Psoas muscle (tissue), 8 donors: ENCODE measurements around the gene CAMTA1. TPM values are rescaled to one million over a fixed set of nuclear protein-coding genes. Genes with fewer than 3 reads are reported as not detected.
"Not testable (repeated sequence)": the region's sequence is repeated elsewhere in the genome, so short reads cannot be mapped to it uniquely, and the experiment has no call there.

Experiments used
- ATAC-seq, 4 donors: fragments of 200-7000 bp; cut with Tn5 transposase; one replicate each; pipeline ENCODE4 v1.9.1; 2020; ENCODE audit warnings: moderate library complexity in 3 of 4, mild to moderate bottlenecking in 2 of 4
- DNase-seq, 2 donors: peaks; one replicate each; pipeline ENCODE4 v3.0.0-alpha.2; 2020
- H3K27ac ChIP-seq: fragments of 200-600 bp; one replicate; pipeline ENCODE4 v1.8.0; 2022
- H3K27me3 ChIP-seq, 3 donors: fragments of 200-600 bp in 1 of 3; one replicate each; pipeline versions ENCODE4 v1.6.1 to v1.8.0; 2013 to 2022; ENCODE audit warnings: low read length in 2 of 3, mild to moderate bottlenecking in 2 of 3, moderate library complexity in 1 of 3; ENCODE audit not compliant: insufficient read depth in 3 of 3
- H3K36me3 ChIP-seq, 2 donors: fragments of 200-600 bp in 1 of 2; one replicate each; pipeline versions ENCODE4 v1.6.1 to v1.8.0; 2013 to 2022; ENCODE audit warnings: low read depth in 1 of 2, mild to moderate bottlenecking in 1 of 2, moderate library complexity in 1 of 2; ENCODE audit not compliant: insufficient read depth in 1 of 2
- H3K4me1 ChIP-seq: fragments of 200-600 bp; one replicate; pipeline ENCODE4 v1.8.0; 2022
- H3K4me3 ChIP-seq: fragments of 200-600 bp; one replicate; pipeline ENCODE4 v1.8.0; 2022; ENCODE audit warnings: mild to moderate bottlenecking
- H3K9me3 ChIP-seq: fragments of 200-600 bp; one replicate; pipeline ENCODE4 v1.8.0; 2022
- WGBS, 3 donors: extraction: QIAGEN DNeasy Blood & Tissue Kit; methylation state at CpG; one replicate each; pipeline versions ENCODE4 v1.1.6 to v1.1.7; 2013; 5-methylcytosine and 5-hydroxymethylcytosine counted together
- intact Hi-C, 2 donors: fragments of 100-400 bp; cut with DNase I; formaldehyde crosslinking; loops; one replicate each; pipeline versions ENCODE4 v1.11.0 to v1.14.2; 2022
- polyA plus RNA-seq, 3 donors: library from polyadenylated mRNA; stranded (reverse); fragments of 200-250 nt; gene quantifications; one replicate each; pipeline ENCODE4 v1.2.3, GENCODE V29; 2013
- total RNA-seq, 4 donors: library from RNA; stranded (reverse); fragmentation: NEBNext Ultra II Directional in 2 of 4; extraction: Animal tissue kit (Norgen Biotek cat#: 25700) in 2 of 4; gene quantifications; one replicate each; pipeline versions ENCODE4 v1.2.1 to v1.2.4, GENCODE V29; 2021 to 2023
- TF ChIP-seq, protein P1 (sequence below): fragments of 200-600 bp; IDR thresholded peaks from one replicate; pipeline ENCODE4 v1.8.0; 2022; ENCODE audit warnings: antibody characterized with exemption
- donor health status: healthy with polysubstance abuse.
- donor health status: DM: no; HTN: no; CAD: no; lungs with moderate emphysema.
- donor health status: Bipolar disorder and iron deficiency.
- donor health status: healthy.
- donor health status: DM: yes; HTN: yes; CAD: no.
- donor health status: DM: no; HTN: no; CAD: no.
- donor health status: DM: no; HTN: no; CAD: no.
- donor health status: DM: yes; HTN: yes; CAD: no.

The CAMTA1 gene
- total and polyA plus RNA-seq, 7 donors, result 64.6 to 206 (median 76.5) TPM

DNA sequence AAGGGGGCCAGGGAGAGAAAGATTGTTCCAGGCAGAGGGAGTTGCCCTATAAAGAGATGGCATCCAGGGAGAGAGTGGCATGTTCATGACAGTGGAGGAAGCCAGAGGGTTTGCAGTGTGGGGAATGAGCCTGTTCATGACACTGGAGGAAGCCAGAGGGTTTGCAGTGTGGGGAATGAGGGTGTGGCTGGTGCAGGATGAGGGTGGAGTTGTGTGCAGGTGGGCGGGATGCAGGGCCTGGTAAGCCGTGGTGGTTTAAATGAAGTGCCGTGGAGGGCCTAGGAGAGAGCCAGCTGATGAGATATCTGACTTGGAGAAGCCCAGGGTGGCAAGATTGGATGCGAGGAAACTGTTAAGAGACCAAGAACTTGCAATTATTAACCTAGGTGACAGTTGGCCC is 131.8 kb downstream of the CAMTA1 start:
- 85 to 87% (median 85%) methylated on average over 4 of the region's 4 CpGs for WGBS, 3 donors
- no peak for DNase-seq
- peaks cover 0 to 2% (median 0%) of the 10 kb centered on the region in 3 donors for H3K27me3 ChIP-seq

DNA sequence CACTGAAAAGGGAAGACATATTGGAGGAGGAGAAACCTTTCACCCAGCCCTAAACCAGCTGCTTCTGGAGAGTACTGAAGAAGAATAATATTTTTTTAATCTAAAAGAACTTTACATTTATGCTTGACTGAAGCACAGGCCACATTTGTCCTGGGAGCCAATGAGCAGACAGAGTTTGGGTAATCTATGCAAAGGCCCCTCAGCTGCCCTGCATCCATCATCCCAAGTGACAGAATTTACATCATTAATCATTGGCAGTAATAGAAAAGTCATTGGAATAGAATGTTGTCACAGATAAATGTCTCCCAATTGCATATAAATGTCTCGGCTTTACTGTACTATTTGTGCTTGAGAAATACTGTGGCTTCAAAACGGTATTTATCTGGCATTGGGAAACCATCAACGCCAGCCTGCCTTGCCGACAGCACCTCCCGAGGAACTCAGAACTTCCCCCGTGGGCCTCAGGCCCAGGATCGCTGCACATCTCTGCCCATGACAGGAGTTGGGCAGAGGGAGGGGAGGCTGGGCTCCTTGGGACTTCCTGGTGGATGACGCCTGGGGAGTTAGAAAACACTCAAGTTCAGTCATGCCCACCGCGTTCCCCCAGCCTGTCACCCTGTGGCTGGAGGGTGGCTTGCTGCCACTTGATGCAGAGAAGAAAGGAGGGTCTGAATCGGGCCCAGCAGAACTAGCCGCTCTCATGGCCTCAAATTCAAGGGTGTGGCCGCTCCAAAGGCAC is 133.1 kb downstream of the CAMTA1 start:
- Histone ChIP-seq H3K9me3 (no peaks in the 10 kb centered on the region), H3K36me3 (no peaks in the 10 kb centered on the region), H3K27ac (no peak overlapping the region), H3K27me3 (peaks cover 0 to 2% (median 0%) of the 10 kb centered on the region in 3 donors), H3K4me3 (no peak overlapping the region), H3K4me1 (peaks cover 14% of the 10 kb centered on the region)
- peak in 3 of 4 donors; percentile 37 to 43 (median 43) for ATAC-seq
- no peak for DNase-seq
- TF ChIP-seq, protein P1, sequence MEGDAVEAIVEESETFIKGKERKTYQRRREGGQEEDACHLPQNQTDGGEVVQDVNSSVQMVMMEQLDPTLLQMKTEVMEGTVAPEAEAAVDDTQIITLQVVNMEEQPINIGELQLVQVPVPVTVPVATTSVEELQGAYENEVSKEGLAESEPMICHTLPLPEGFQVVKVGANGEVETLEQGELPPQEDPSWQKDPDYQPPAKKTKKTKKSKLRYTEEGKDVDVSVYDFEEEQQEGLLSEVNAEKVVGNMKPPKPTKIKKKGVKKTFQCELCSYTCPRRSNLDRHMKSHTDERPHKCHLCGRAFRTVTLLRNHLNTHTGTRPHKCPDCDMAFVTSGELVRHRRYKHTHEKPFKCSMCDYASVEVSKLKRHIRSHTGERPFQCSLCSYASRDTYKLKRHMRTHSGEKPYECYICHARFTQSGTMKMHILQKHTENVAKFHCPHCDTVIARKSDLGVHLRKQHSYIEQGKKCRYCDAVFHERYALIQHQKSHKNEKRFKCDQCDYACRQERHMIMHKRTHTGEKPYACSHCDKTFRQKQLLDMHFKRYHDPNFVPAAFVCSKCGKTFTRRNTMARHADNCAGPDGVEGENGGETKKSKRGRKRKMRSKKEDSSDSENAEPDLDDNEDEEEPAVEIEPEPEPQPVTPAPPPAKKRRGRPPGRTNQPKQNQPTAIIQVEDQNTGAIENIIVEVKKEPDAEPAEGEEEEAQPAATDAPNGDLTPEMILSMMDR, result no peak
- intact Hi-C loops, result no loop called here
- WGBS, 3 donors, result 78 to 84% (median 80%) methylated on average over 13 of the region's 13 CpGs

More for the DNA sequence above, 131.8 kb downstream of the CAMTA1 start:
- Histone ChIP-seq H3K36me3 (no peaks in the 10 kb centered on the region), H3K27ac (no peak overlapping the region), H3K4me3 (no peak overlapping the region), H3K9me3 (no peaks in the 10 kb centered on the region), H3K4me1 (peaks cover 2% of the 10 kb centered on the region)
- ATAC-seq, result no peak
- intact Hi-C loops, result no loop called here
- TF ChIP-seq, protein P1, result no peak

DNA sequence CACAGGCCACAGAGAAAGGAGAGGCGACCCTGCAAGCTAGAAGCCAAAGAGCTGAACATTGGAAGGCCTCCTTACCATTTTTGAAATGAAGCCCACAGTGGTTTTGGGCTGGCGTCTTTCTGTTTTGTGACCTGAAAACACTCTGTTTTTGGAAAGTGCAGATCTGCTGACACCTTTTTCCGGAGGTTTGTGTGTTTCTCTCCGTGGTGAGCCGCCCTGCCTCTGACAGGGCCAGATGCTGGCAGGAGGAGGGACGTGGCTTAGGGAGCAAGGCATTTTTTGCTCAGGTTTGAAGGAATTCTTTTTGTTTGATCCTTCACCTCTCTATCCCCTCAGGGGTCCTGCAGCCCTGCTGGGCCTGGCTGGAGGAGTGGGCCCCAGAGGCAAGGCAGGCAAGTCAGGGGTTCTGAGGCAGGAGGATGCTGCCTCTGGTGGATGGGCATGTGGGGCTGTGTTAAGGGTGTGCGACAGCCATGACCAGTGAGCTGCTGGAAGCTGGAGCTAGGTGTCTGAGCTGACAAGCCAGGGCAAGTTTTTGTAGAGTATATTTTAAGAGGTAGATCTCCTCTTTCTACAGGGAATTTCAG is 133.8 kb downstream of the CAMTA1 start:
- Histone ChIP-seq H3K9me3 (no peaks in the 10 kb centered on the region), H3K27me3 (no peaks in the 10 kb centered on the region), H3K4me1 (peaks cover 17% of the 10 kb centered on the region), H3K27ac (no peak overlapping the region), H3K4me3 (no peak overlapping the region), H3K36me3 (no peaks in the 10 kb centered on the region)
- TF ChIP-seq, protein P1, result no peak
- WGBS, 3 donors, result 87 to 95% (median 94%) methylated on average over 7 of the region's 7 CpGs
- DNase-seq (no peak), ATAC-seq (no peak)
- intact Hi-C loops, result no loop called here

DNA sequence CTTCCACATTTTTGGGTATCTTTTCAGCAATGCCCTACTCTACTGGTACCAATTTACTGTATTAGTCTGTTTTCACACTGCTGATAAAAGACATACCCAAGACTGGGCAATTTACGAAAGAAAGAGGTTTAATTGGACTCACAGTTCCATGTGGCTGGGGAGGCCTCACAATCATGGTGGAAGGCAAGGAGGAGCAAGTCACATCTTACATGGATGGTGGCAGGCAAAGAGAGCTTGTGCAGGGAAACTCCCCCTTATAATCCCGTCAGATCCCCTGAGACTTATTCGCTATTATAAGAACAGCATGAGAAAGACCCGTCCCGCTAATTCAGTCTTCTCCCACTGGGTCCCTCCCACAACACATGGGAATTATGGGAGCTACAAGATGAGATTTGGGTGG is 136.3 kb downstream of the CAMTA1 start:
- 89 to 94% (median 93%) methylated on average over 5 of the region's 5 CpGs for WGBS, 3 donors
- peaks cover 17% of the 10 kb centered on the region for H3K4me1 ChIP-seq
- H3K9me3 ChIP-seq, H3K4me3 ChIP-seq, H3K27ac ChIP-seq, DNase-seq, H3K27me3 ChIP-seq, ATAC-seq, H3K36me3 ChIP-seq: not testable (repeated sequence)
- intact Hi-C loops, result loop anchor here in 1 of 2 donors (5.0 kb wide), 1 partner anchor 86 kb away; no protein-coding TSS in a partner anchor
